CD4-positive, alpha-beta T cell treated with Interleukin-4 for 4 hours (primary cell): ENCODE results near the gene CPT1C.

Experiments used
- DNase-seq: peaks from one replicate; pipeline ENCODE4 v3.0.0-alpha.2; 2020

The CPT1C gene

GRCh38 chr19:49690656-49691242 lies at the start of gene CPT1C:
Gene CPT1C (plus strand): TSS chr19:49691116. CDS start chr19:49692253, 1,137 bp downstream.
- DNase-seq, result peak; percentile 37

GRCh38 chr19:49641688-49642491 lies 49.0 kb upstream of the CPT1C start, which contains the start of gene SCAF1:
Gene SCAF1 (plus strand): TSS chr19:49642209. CDS start chr19:49645027, 2,818 bp downstream.
- peak; percentile 100 for DNase-seq

GRCh38 chr19:49642492-49643035 lies 48.4 kb upstream of the CPT1C start:
- no peak for DNase-seq

GRCh38 chr19:49643466-49643865 lies 47.5 kb upstream of the CPT1C start:
- DNase-seq, result no peak

- no peak for DNase-seq
Observed at GRCh38 chr19:49645592-49645991, 45.3 kb upstream of the CPT1C start.

- no peak for DNase-seq
Observed at GRCh38 chr19:49645995-49646394, 44.9 kb upstream of the CPT1C start.

GRCh38 chr19:49646586-49646985 lies 44.3 kb upstream of the CPT1C start:
- DNase-seq, result no peak

GRCh38 chr19:49651029-49651819 lies 39.7 kb upstream of the CPT1C start:
- DNase-seq, result no peak

- DNase-seq, result no peak
Observed at GRCh38 chr19:49651820-49652550, 38.9 kb upstream of the CPT1C start.

- no peak for DNase-seq
Observed at GRCh38 chr19:49652551-49653465, 38.1 kb upstream of the CPT1C start.

- DNase-seq, result no peak
Observed at GRCh38 chr19:49653466-49653806, 37.5 kb upstream of the CPT1C start.

GRCh38 chr19:49654581-49654980 lies 36.3 kb upstream of the CPT1C start:
- no peak for DNase-seq

- no peak for DNase-seq
Observed at GRCh38 chr19:49655570-49656455, 35.1 kb upstream of the CPT1C start.

GRCh38 chr19:49656456-49657109 lies 34.3 kb upstream of the CPT1C start:
- no peak for DNase-seq

GRCh38 chr19:49657493-49658138 lies 33.3 kb upstream of the CPT1C start:
- no peak for DNase-seq

- no peak for DNase-seq
Observed at GRCh38 chr19:49658139-49658517, 32.8 kb upstream of the CPT1C start.

GRCh38 chr19:49658566-49659442 lies 32.1 kb upstream of the CPT1C start:
- no peak for DNase-seq

GRCh38 chr19:49660338-49660961 lies 30.5 kb upstream of the CPT1C start:
- DNase-seq, result no peak
